Activated CD4-positive, CD25-positive, alpha-beta regulatory T cell treated with anti-CD3 and anti-CD28 coated beads, Interleukin-2, amount 50 U/mL, for 72 hours (primary cell): ENCODE measurements around the gene MAN2B2.

Experiments used
- DNase-seq: peaks from one replicate; pipeline ENCODE4 v3.0.0; 2021

The MAN2B2 gene

GRCh38 chr4:6598127-6598526 is 23.1 kb downstream of the MAN2B2 start:
- DNase-seq: no peak

GRCh38 chr4:6598641-6599040 is 23.7 kb downstream of the MAN2B2 start:
- DNase-seq: no peak

GRCh38 chr4:6601661-6602250 is 26.8 kb downstream of the MAN2B2 start:
- DNase-seq: no peak

GRCh38 chr4:6602289-6602688 is 27.3 kb downstream of the MAN2B2 start:
- DNase-seq: no peak

- no peak for DNase-seq
These were observed 28.1 kb downstream of the MAN2B2 start for GRCh38 chr4:6603128-6603527.

- no peak for DNase-seq
These were observed 30.1 kb downstream of the MAN2B2 start for GRCh38 chr4:6605114-6605513.

- DNase-seq: no peak
These were observed 30.6 kb downstream of the MAN2B2 start for GRCh38 chr4:6605605-6606004.

- no peak for DNase-seq
These were observed 31.7 kb downstream of the MAN2B2 start for GRCh38 chr4:6606465-6607235.

GRCh38 chr4:6607368-6608055 is 32.5 kb downstream of the MAN2B2 start:
- DNase-seq: no peak

- no peak for DNase-seq
These were observed 33.9 kb downstream of the MAN2B2 start for GRCh38 chr4:6608758-6609414.

GRCh38 chr4:6609415-6610079 is 34.6 kb downstream of the MAN2B2 start:
- no peak for DNase-seq

- no peak for DNase-seq
These were observed 36.0 kb downstream of the MAN2B2 start for GRCh38 chr4:6610856-6611430.

GRCh38 chr4:6612961-6613675 is 38.1 kb downstream of the MAN2B2 start:
- DNase-seq: no peak

GRCh38 chr4:6613676-6614651 is 39.0 kb downstream of the MAN2B2 start:
- no peak for DNase-seq

- no peak for DNase-seq
These were observed 39.8 kb downstream of the MAN2B2 start for GRCh38 chr4:6614701-6615230.

GRCh38 chr4:6616087-6616995 is 41.4 kb downstream of the MAN2B2 start:
- no peak for DNase-seq

GRCh38 chr4:6617246-6617645 is 42.3 kb downstream of the MAN2B2 start:
- no peak for DNase-seq

GRCh38 chr4:6618386-6619115 is 43.6 kb downstream of the MAN2B2 start:
- DNase-seq: no peak

GRCh38 chr4:6619116-6619465 is 44.1 kb downstream of the MAN2B2 start:
- DNase-seq: no peak
